ENCODE results near the gene PPARD. TPM values are rescaled to one million over a fixed set of nuclear protein-coding genes. Genes with fewer than 3 reads are reported as not detected.

The PPARD gene
- polyA plus RNA-seq, 1 donor from 2014 or later, result 1.3 TPM

DNA sequence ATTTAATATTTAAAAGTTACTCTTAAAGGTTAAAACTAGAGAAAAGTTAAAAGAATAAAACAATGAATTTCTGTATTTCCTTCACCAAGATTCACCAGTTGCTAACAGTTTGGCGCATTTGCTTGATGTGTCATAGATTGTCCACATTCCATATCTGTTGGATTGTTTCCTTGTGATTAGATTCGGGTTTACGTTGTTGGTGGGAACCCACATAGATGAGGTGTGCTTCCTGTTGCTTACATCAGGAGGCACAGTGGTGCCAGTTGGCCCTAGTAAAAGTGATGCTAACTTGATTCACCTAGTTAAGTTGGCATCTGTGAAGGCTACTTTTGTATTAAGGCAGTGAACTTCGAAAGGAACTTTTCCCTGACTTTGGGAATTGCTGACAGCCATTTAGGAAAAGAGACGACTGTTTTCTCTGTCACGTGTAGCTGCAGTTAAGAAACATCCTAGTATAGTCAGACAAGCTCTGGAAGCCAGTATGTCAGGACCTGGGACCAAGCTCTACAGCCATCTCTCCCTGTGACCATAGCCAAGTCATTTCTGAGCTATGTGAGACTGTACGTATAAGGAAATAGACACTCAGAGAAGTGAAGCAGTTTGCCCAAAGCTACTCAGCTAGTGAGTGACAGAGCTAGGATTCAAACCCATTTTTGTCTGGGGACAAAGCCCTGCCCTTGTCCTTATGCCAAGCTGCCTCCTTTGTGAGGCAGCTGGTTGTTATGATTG is 49.0 kb downstream of the PPARD start:
- H3K79me2 ChIP-seq (replicated peaks; ENCODE audit: insufficient read depth, low read length), result no peaks in the 10 kb centered on the region
- TF ChIP-seq EP300 (conservative IDR thresholded peaks at IDR 0.05; ENCODE audit: poor library complexity, severe bottlenecking) (no peak), REST (IDR thresholded peaks at IDR 0.05; ENCODE audit: borderline replicate concordance) (no peak), SMC3 (conservative IDR thresholded peaks at IDR 0.05; ENCODE audit: poor library complexity) (no peak), POLR2AphosphoS5 (IDR thresholded peaks at IDR 0.05) (no peak), TAF1 (IDR thresholded peaks at IDR 0.05; ENCODE audit: low read depth) (no peak), EZH2 (IDR thresholded peaks at IDR 0.05; ENCODE audit: borderline replicate concordance, insufficient read depth, low read length, poor library complexity, severe bottlenecking) (no peak), RAD21 (conservative IDR thresholded peaks at IDR 0.05) (no peak), MXI1 (conservative IDR thresholded peaks at IDR 0.05; ENCODE audit: poor library complexity, severe bottlenecking) (no peak)
- TF ChIP-seq, protein P1, sequence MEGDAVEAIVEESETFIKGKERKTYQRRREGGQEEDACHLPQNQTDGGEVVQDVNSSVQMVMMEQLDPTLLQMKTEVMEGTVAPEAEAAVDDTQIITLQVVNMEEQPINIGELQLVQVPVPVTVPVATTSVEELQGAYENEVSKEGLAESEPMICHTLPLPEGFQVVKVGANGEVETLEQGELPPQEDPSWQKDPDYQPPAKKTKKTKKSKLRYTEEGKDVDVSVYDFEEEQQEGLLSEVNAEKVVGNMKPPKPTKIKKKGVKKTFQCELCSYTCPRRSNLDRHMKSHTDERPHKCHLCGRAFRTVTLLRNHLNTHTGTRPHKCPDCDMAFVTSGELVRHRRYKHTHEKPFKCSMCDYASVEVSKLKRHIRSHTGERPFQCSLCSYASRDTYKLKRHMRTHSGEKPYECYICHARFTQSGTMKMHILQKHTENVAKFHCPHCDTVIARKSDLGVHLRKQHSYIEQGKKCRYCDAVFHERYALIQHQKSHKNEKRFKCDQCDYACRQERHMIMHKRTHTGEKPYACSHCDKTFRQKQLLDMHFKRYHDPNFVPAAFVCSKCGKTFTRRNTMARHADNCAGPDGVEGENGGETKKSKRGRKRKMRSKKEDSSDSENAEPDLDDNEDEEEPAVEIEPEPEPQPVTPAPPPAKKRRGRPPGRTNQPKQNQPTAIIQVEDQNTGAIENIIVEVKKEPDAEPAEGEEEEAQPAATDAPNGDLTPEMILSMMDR (IDR thresholded peaks at IDR 0.05; ENCODE audit: poor library complexity, severe bottlenecking), result no peak
- H3K9ac ChIP-seq (ENCODE audit: low read length), result no peak overlapping the region

DNA sequence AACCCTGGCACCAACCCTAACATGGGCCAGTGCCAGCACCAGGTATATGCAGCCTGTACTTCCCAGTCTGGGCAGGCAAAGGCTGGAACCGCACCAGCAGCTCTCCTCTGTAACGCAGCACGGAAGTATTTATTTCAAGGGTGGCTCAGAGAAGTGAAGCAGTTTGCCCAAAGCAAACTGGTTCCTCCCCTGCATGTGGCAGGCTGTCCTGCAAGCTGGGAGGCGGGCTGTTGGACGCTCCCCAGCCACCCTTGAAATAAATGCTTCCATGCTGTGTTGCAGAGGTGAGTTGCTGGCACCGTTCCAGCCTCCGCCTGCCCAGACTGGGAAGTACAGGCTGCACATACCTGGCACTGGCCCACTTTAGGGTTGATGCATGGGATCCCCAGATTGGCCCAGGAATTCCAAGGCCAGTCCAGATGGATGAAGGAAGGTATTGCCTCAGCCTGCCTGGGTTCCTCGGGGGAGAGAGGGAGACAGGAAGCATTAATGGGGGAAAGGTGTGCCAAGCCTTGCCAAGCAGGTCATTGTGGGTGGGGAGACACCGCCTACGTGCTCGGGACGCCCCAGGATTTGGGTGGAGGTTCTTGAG is 49.8 kb downstream of the PPARD start:
- Histone ChIP-seq H3K9me2 (ENCODE audit: insufficient read depth, low read length) (no peaks in the 10 kb centered on the region), H3K36me3 (ENCODE audit: insufficient read depth, low read length) (no peaks in the 10 kb centered on the region), H3K27ac (ENCODE audit: low read length) (no peak overlapping the region), H3K79me2 (replicated peaks; ENCODE audit: insufficient read depth, low read length) (no peaks in the 10 kb centered on the region), H3K9ac (ENCODE audit: low read length) (no peak overlapping the region), H3K27me3 (ENCODE audit: insufficient read depth, low read depth, low read length) (no peaks in the 10 kb centered on the region), H2AFZ (ENCODE audit: low read depth, low read length) (no peak overlapping the region), H3K4me3 (ENCODE audit: low read length) (no peak overlapping the region), H4K20me1 (ENCODE audit: insufficient read depth) (no peaks in the 10 kb centered on the region), H3F3A (ENCODE audit: insufficient read depth, low read length, poor library complexity, severe bottlenecking) (no peaks in the 10 kb centered on the region), H3K4me2 (ENCODE audit: low read length) (no peak overlapping the region), H3K9me3 (ENCODE audit: low read length) (no peaks in the 10 kb centered on the region)
- no peak for TF ChIP-seq MXI1 (conservative IDR thresholded peaks at IDR 0.05; ENCODE audit: poor library complexity, severe bottlenecking)
- no peak for TF ChIP-seq EZH2 (IDR thresholded peaks at IDR 0.05; ENCODE audit: borderline replicate concordance, insufficient read depth, low read length, poor library complexity, severe bottlenecking)
- TF ChIP-seq POLR2AphosphoS5 (IDR thresholded peaks at IDR 0.05), result no peak
- TF ChIP-seq RAD21 (conservative IDR thresholded peaks at IDR 0.05), result no peak
- TF ChIP-seq, protein P1 (IDR thresholded peaks at IDR 0.05; ENCODE audit: poor library complexity, severe bottlenecking), result no peak
- TF ChIP-seq EP300 (conservative IDR thresholded peaks at IDR 0.05; ENCODE audit: poor library complexity, severe bottlenecking), result no peak
- no peak for TF ChIP-seq TAF1 (IDR thresholded peaks at IDR 0.05; ENCODE audit: low read depth)
- TF ChIP-seq SMC3 (conservative IDR thresholded peaks at IDR 0.05; ENCODE audit: poor library complexity), result no peak
- no peak for TF ChIP-seq REST (IDR thresholded peaks at IDR 0.05; ENCODE audit: borderline replicate concordance)

More for the DNA sequence above, 49.0 kb downstream of the PPARD start:
- Histone ChIP-seq H3K4me3 (ENCODE audit: low read length) (no peak overlapping the region), H3K9me3 (ENCODE audit: low read length) (no peaks in the 10 kb centered on the region), H2AFZ (ENCODE audit: low read depth, low read length) (no peak overlapping the region), H3K27me3 (ENCODE audit: insufficient read depth, low read depth, low read length) (no peaks in the 10 kb centered on the region), H3K9me2 (ENCODE audit: insufficient read depth, low read length) (no peaks in the 10 kb centered on the region), H3K4me2 (ENCODE audit: low read length) (no peak overlapping the region), H3F3A (ENCODE audit: insufficient read depth, low read length, poor library complexity, severe bottlenecking) (no peaks in the 10 kb centered on the region), H3K36me3 (ENCODE audit: insufficient read depth, low read length) (no peaks in the 10 kb centered on the region), H3K27ac (ENCODE audit: low read length) (no peak overlapping the region), H4K20me1 (ENCODE audit: insufficient read depth) (no peaks in the 10 kb centered on the region)

All from neural cell (in vitro differentiated cells).